Small intestine (tissue), 7 donors: ENCODE data around the gene SLC12A1. TPM values are rescaled to one million over a fixed set of nuclear protein-coding genes. Genes with fewer than 3 reads are reported as not detected.

Experiments
- DNase-seq, 2 donors: peaks; one replicate each; pipeline versions ENCODE4 v3.0.0 to v3.0.0-alpha.2; 2013
- FAIRE-seq: peaks from 2 replicates; lab custom pipeline; 2012; peaks lifted over from hg19 to GRCh38; lab: Jason Lieb, UNC
- H3K27ac ChIP-seq, 3 donors: one replicate each; pipeline ENCODE4 v1.5.1; 2013; ENCODE audit warnings: low read length in 2 of 3, mild to moderate bottlenecking in 2 of 3, control low read depth in 1 of 3, inconsistent platforms in 1 of 3, low read depth in 1 of 3, moderate library complexity in 1 of 3
- H3K27me3 ChIP-seq, 3 donors: one replicate each; pipeline ENCODE4 v1.6.1; 2013; ENCODE audit warnings: low read length in 3 of 3, inconsistent platforms in 1 of 3; ENCODE audit not compliant: control insufficient read depth in 3 of 3, insufficient read depth in 3 of 3
- H3K36me3 ChIP-seq, 3 donors: one replicate each; pipeline ENCODE4 v1.6.1; 2013; ENCODE audit warnings: low read length in 3 of 3, inconsistent platforms in 1 of 3, low read depth in 1 of 3, mild to moderate bottlenecking in 1 of 3, moderate library complexity in 1 of 3; ENCODE audit not compliant: control insufficient read depth in 3 of 3, insufficient read depth in 2 of 3
- H3K4me1 ChIP-seq, 3 donors: one replicate each; pipeline ENCODE4 v1.6.1; 2013; ENCODE audit warnings: low read length in 2 of 3, inconsistent platforms in 1 of 3, low read depth in 1 of 3, mild to moderate bottlenecking in 1 of 3, moderate library complexity in 1 of 3; ENCODE audit not compliant: control insufficient read depth in 3 of 3, insufficient read depth in 2 of 3
- H3K4me3 ChIP-seq, 3 donors: one replicate each; pipeline ENCODE4 v1.5.1; 2013; ENCODE audit warnings: low read length in 3 of 3, control low read depth in 1 of 3, inconsistent platforms in 1 of 3, low read depth in 1 of 3, mild to moderate bottlenecking in 1 of 3, moderate library complexity in 1 of 3
- H3K9me3 ChIP-seq, 2 donors: one replicate each; pipeline ENCODE4 v1.6.1; 2013; ENCODE audit warnings: low read depth in 1 of 2, low read length in 1 of 2; ENCODE audit not compliant: control insufficient read depth in 2 of 2, insufficient read depth in 1 of 2
- WGBS, 3 donors: extraction: QIAGEN DNeasy Blood & Tissue Kit; methylation state at CpG; one replicate each; pipeline ENCODE4 v1.1.7; 2013; 5-methylcytosine and 5-hydroxymethylcytosine counted together
- polyA plus RNA-seq, 4 donors: library from polyadenylated mRNA; stranded (reverse) in 3 of 4; unstranded in 1 of 4; fragments of 200-250 nt in 3 of 4; fragments of 120-200 nt in 1 of 4; gene quantifications; one replicate each; pipeline versions ENCODE4 v1.2.1 to v1.2.3, GENCODE V29; 2013
- donor health status: healthy with polysubstance abuse.
- donor health status: control.
- donor health status: control.
- donor health status: Bipolar disorder and iron deficiency.
- donor health status: healthy.

Gene SLC12A1
- polyA plus RNA-seq, 4 donors = 0.04 to 0.06 TPM; not detected in 2

GRCh38 chr15:48281674-48282073 lies 75.6 kb downstream of the SLC12A1 start:
- FAIRE-seq (no peak), DNase-seq (no peak)
- H3K36me3 ChIP-seq = no peaks in the 10 kb centered on the region
- no peaks in the 10 kb centered on the region for H3K9me3 ChIP-seq
- 78 to 85% (median 84%) methylated on average over 4 of the region's 4 CpGs for WGBS, 3 donors
- H3K27me3 ChIP-seq = no peaks in the 10 kb centered on the region
- H3K4me3 ChIP-seq = no peak overlapping the region
- no peak overlapping the region for H3K27ac ChIP-seq
- H3K4me1 ChIP-seq = no peaks in the 10 kb centered on the region

- Histone ChIP-seq H3K4me3 (no peak overlapping the region), H3K4me1 (no peaks in the 10 kb centered on the region), H3K27ac (no peak overlapping the region), H3K27me3 (no peaks in the 10 kb centered on the region), H3K36me3 (no peaks in the 10 kb centered on the region), H3K9me3 (no peaks in the 10 kb centered on the region)
- DNase-seq = no peak
- no peak for FAIRE-seq
- 71 to 85% (median 79%) methylated on average over 4 of the region's 4 CpGs for WGBS, 3 donors
Measured at GRCh38 chr15:48282216-48282615, 76.1 kb downstream of the SLC12A1 start.

- DNase-seq (peak in 1 of 2 donors; percentile 5), FAIRE-seq (no peak)
- no peaks in the 10 kb centered on the region for H3K9me3 ChIP-seq
- 24 to 52% (median 37%) methylated on average over 6 of the region's 6 CpGs for WGBS, 3 donors
- H3K36me3 ChIP-seq = no peaks in the 10 kb centered on the region
- H3K27ac ChIP-seq = no peak overlapping the region
- H3K4me1 ChIP-seq = no peaks in the 10 kb centered on the region
- no peak overlapping the region for H3K4me3 ChIP-seq
- H3K27me3 ChIP-seq = no peaks in the 10 kb centered on the region
Measured at GRCh38 chr15:48283396-48284145, 77.5 kb downstream of the SLC12A1 start.

- Histone ChIP-seq H3K4me1 (no peaks in the 10 kb centered on the region), H3K27me3 (no peaks in the 10 kb centered on the region), H3K36me3 (no peaks in the 10 kb centered on the region), H3K27ac (no peak overlapping the region), H3K9me3 (no peaks in the 10 kb centered on the region), H3K4me3 (no peak overlapping the region)
- FAIRE-seq (no peak), DNase-seq (peak; percentile 77 to 84)
- WGBS, 3 donors = 17 to 22% (median 20%) methylated on average over 14 of the region's 14 CpGs
Measured at GRCh38 chr15:48285329-48286214, 79.5 kb downstream of the SLC12A1 start.

GRCh38 chr15:48289628-48290027 lies 83.5 kb downstream of the SLC12A1 start:
- WGBS, 3 donors = 78 to 86% (median 83%) methylated on average over 2 of the region's 2 CpGs
- Histone ChIP-seq H3K36me3 (no peaks in the 10 kb centered on the region), H3K4me3 (no peak overlapping the region), H3K9me3 (no peaks in the 10 kb centered on the region), H3K27ac (no peak overlapping the region), H3K4me1 (no peaks in the 10 kb centered on the region), H3K27me3 (no peaks in the 10 kb centered on the region)
- FAIRE-seq (peak; percentile 5), DNase-seq (no peak)

- Histone ChIP-seq H3K9me3 (no peaks in the 10 kb centered on the region), H3K27me3 (no peaks in the 10 kb centered on the region), H3K4me3 (no peak overlapping the region), H3K36me3 (no peaks in the 10 kb centered on the region), H3K4me1 (no peaks in the 10 kb centered on the region), H3K27ac (no peak overlapping the region)
- DNase-seq (no peak), FAIRE-seq (no peak)
- WGBS, 3 donors = 76 to 89% (median 83%) methylated on average over 4 of the region's 4 CpGs
Measured at GRCh38 chr15:48292458-48292857, 86.4 kb downstream of the SLC12A1 start.

GRCh38 chr15:48297668-48298067 lies 91.6 kb downstream of the SLC12A1 start:
- WGBS, 3 donors = 84 to 93% (median 88%) methylated on average over 2 of the region's 2 CpGs
- no peaks in the 10 kb centered on the region for H3K4me1 ChIP-seq
- no peak for DNase-seq
- no peak overlapping the region for H3K4me3 ChIP-seq
- no peaks in the 10 kb centered on the region for H3K9me3 ChIP-seq
- no peak overlapping the region for H3K27ac ChIP-seq
- H3K36me3 ChIP-seq = no peaks in the 10 kb centered on the region
- no peaks in the 10 kb centered on the region for H3K27me3 ChIP-seq
- no peak for FAIRE-seq

- Histone ChIP-seq H3K4me1 (no peaks in the 10 kb centered on the region), H3K27me3 (no peaks in the 10 kb centered on the region), H3K4me3 (no peak overlapping the region), H3K27ac (no peak overlapping the region), H3K36me3 (no peaks in the 10 kb centered on the region), H3K9me3 (no peaks in the 10 kb centered on the region)
- DNase-seq (no peak), FAIRE-seq (no peak)
- WGBS, 3 donors = 54 to 71% (median 67%) methylated on average over 2 of the region's 2 CpGs
Measured at GRCh38 chr15:48298914-48299313, 92.8 kb downstream of the SLC12A1 start.
